ENCODE results near the gene DAP.
"Not testable (repeated sequence)": the region's sequence is repeated elsewhere in the genome, so short reads cannot be mapped to it uniquely, and the experiment has no call there.

The DAP gene

GRCh38 chr5:10786835-10787234, 25.8 kb upstream of the DAP start:
- no peak for ATAC-seq
- no peak for TF ChIP-seq CSDC2 (CRISPR knock-in tag; IDR thresholded peaks at IDR 0.05)
- no peak for TF ChIP-seq ZNF70 (CRISPR knock-in tag; IDR thresholded peaks at IDR 0.05)
- no peak for TF ChIP-seq ARNTL (CRISPR knock-in tag; IDR thresholded peaks at IDR 0.05; ENCODE audit: borderline replicate concordance, low read depth)
- no peak for TF ChIP-seq ISL1 (CRISPR knock-in tag; IDR thresholded peaks at IDR 0.05)
- TF ChIP-seq ZFP3 (CRISPR knock-in tag; IDR thresholded peaks at IDR 0.05): no peak
- TF ChIP-seq TSHZ2 (CRISPR knock-in tag; IDR thresholded peaks at IDR 0.05): no peak
- TF ChIP-seq CREB5 (CRISPR knock-in tag; IDR thresholded peaks at IDR 0.05; ENCODE audit: low read depth): no peak
- TF ChIP-seq ZFP30 (CRISPR knock-in tag; IDR thresholded peaks at IDR 0.05): no peak
- TF ChIP-seq CSRNP3 (CRISPR knock-in tag; IDR thresholded peaks at IDR 0.05): no peak
- no peak for TF ChIP-seq SNAI2 (CRISPR knock-in tag; IDR thresholded peaks at IDR 0.05)

- not testable (repeated sequence) for ATAC-seq
These were observed 19.2 kb upstream of the DAP start for GRCh38 chr5:10780208-10780607.

GRCh38 chr5:10779592-10779991, 18.6 kb upstream of the DAP start:
- ATAC-seq: no peak
- TF ChIP-seq GLIS3 (CRISPR knock-in tag; IDR thresholded peaks at IDR 0.05) (no peak), ARNTL (CRISPR knock-in tag; IDR thresholded peaks at IDR 0.05; ENCODE audit: borderline replicate concordance, low read depth) (no peak), RARB (CRISPR knock-in tag; IDR thresholded peaks at IDR 0.05) (no peak)

- ATAC-seq: no peak
- TF ChIP-seq ARNTL (CRISPR knock-in tag; IDR thresholded peaks at IDR 0.05; ENCODE audit: borderline replicate concordance, low read depth): no peak
- TF ChIP-seq ZNF565 (CRISPR knock-in tag; conservative IDR thresholded peaks at IDR 0.05; ENCODE audit: low read depth): no peak
- TF ChIP-seq ZC3H10 (CRISPR knock-in tag; IDR thresholded peaks at IDR 0.05): no peak
- TF ChIP-seq RARB (CRISPR knock-in tag; IDR thresholded peaks at IDR 0.05): no peak
- TF ChIP-seq PATZ1 (CRISPR knock-in tag; IDR thresholded peaks at IDR 0.05; ENCODE audit: borderline replicate concordance): no peak
- TF ChIP-seq POU6F1 (CRISPR knock-in tag; IDR thresholded peaks at IDR 0.05; ENCODE audit: borderline replicate concordance, low read depth): no peak
- no peak for TF ChIP-seq BACH2 (CRISPR knock-in tag; IDR thresholded peaks at IDR 0.05; ENCODE audit: borderline replicate concordance)
- no peak for TF ChIP-seq SNAI2 (CRISPR knock-in tag; IDR thresholded peaks at IDR 0.05)
- TF ChIP-seq ZFP3 (CRISPR knock-in tag; IDR thresholded peaks at IDR 0.05): no peak
- TF ChIP-seq GLIS3 (CRISPR knock-in tag; IDR thresholded peaks at IDR 0.05): no peak
- no peak for TF ChIP-seq OSR1 (CRISPR knock-in tag; IDR thresholded peaks at IDR 0.05)
- no peak for TF ChIP-seq ESRRG (CRISPR knock-in tag; IDR thresholded peaks at IDR 0.05)
- TF ChIP-seq CSRNP3 (CRISPR knock-in tag; IDR thresholded peaks at IDR 0.05): no peak
- TF ChIP-seq ISL1 (CRISPR knock-in tag; IDR thresholded peaks at IDR 0.05): no peak
- no peak for TF ChIP-seq ZNF70 (CRISPR knock-in tag; IDR thresholded peaks at IDR 0.05)
- TF ChIP-seq TOX (CRISPR knock-in tag; IDR thresholded peaks at IDR 0.05; ENCODE audit: borderline replicate concordance): no peak
- TF ChIP-seq CREB5 (CRISPR knock-in tag; IDR thresholded peaks at IDR 0.05; ENCODE audit: low read depth): no peak
- no peak for TF ChIP-seq CSDC2 (CRISPR knock-in tag; IDR thresholded peaks at IDR 0.05)
These were observed 17.3 kb upstream of the DAP start for GRCh38 chr5:10778179-10778910.

Data from SK-N-SH treated with all-trans-retinoic acid at 6 μM for 48 hours (cell line).